ENCODE measurements around the gene POC1B.
A peak's percentile ranks its signal among the peaks of the same experiment; 100 is the strongest.

Gene POC1B

DNA sequence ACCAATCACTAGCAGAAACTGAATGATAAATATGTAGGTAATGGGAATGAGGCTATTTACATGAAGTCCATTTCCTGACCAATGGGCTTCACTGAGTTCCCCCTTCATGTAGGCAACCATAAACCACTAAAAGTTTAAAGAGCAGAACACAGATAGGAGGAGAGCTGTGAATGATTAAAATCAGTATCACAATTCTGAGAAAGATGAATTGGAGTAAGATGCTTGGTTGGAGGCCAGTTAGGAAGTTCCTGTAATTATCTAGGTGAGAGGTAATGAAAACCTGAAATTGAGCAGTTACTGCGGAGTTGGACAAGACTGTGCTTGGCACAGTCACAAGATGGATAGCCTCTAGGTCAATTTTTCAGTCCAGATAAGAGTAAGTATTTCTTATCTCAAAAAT, 57.8 kb downstream of the POC1B start:
- Histone ChIP-seq H3F3A (ENCODE audit: insufficient read depth, low read length) (no peaks in the 10 kb centered on the region), H4K20me1 (ENCODE audit: insufficient read depth, low read length) (no peaks in the 10 kb centered on the region), H3K9me2 (ENCODE audit: low read depth, low read length) (no peaks in the 10 kb centered on the region), H3K9me3 (ENCODE audit: low read length) (no peaks in the 10 kb centered on the region), H3K4me3 (ENCODE audit: low read depth, low read length, poor library complexity, severe bottlenecking) (no peak overlapping the region), H3K4me2 (ENCODE audit: low read length) (no peak overlapping the region), H3K36me3 (ENCODE audit: insufficient read depth, low read length) (no peaks in the 10 kb centered on the region), H3K27ac (ENCODE audit: low read depth, low read length, poor library complexity, severe bottlenecking) (no peak overlapping the region), H3K27me3 (ENCODE audit: insufficient read depth, low read length) (no peaks in the 10 kb centered on the region), H3K4me1 (ENCODE audit: insufficient read depth, low read length, severe bottlenecking) (no peaks in the 10 kb centered on the region), H3K9ac (ENCODE audit: low read length) (no peak overlapping the region), H3K79me2 (ENCODE audit: insufficient read depth, low read length) (no peaks in the 10 kb centered on the region), H2AFZ (ENCODE audit: low read length) (no peak overlapping the region)
- TF ChIP-seq EZH2 (IDR thresholded peaks at IDR 0.05; ENCODE audit: borderline replicate concordance, low read length), result no peak

DNA sequence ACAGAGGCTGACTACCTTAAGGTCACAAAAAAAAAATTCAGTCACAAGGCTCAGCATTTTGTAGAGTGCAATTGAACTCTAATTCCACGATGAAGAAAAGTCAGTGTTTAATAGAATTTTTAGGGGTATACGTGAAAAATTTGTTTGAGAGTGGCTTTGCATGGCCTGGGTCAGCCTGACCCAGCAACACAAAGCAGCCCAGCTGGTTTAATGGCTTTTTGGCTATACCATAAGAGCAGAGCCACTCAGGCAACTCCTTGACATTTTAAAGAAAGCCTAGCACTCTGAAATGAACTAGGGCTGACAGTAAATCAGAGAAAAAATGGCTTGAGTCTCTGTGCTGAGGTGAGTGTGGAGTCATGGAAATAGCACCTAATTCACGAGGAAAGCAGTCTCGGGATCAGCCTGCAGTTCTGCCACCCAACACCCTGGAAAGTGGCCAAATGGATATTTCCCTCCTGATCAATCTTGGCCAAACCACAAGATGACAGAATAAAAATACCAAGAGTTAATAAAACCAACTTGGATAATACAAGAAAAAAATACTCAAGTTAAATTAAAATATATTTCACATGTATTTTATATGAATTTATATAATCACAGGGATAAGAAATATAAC, 60.8 kb downstream of the POC1B start:
- Histone ChIP-seq H3K9me2 (ENCODE audit: low read depth, low read length) (no peaks in the 10 kb centered on the region), H4K20me1 (ENCODE audit: insufficient read depth, low read length) (no peaks in the 10 kb centered on the region), H3K27ac (ENCODE audit: low read depth, low read length, poor library complexity, severe bottlenecking) (no peak overlapping the region), H3K9me3 (ENCODE audit: low read length) (no peaks in the 10 kb centered on the region), H3F3A (ENCODE audit: insufficient read depth, low read length) (no peaks in the 10 kb centered on the region), H2AFZ (ENCODE audit: low read length) (no peak overlapping the region), H3K27me3 (ENCODE audit: insufficient read depth, low read length) (no peaks in the 10 kb centered on the region), H3K36me3 (ENCODE audit: insufficient read depth, low read length) (no peaks in the 10 kb centered on the region), H3K4me2 (ENCODE audit: low read length) (no peak overlapping the region), H3K4me1 (ENCODE audit: insufficient read depth, low read length, severe bottlenecking) (peaks cover 3% of the 10 kb centered on the region), H3K4me3 (ENCODE audit: low read depth, low read length, poor library complexity, severe bottlenecking) (no peak overlapping the region), H3K79me2 (ENCODE audit: insufficient read depth, low read length) (no peaks in the 10 kb centered on the region), H3K9ac (ENCODE audit: low read length) (no peak overlapping the region)
- TF ChIP-seq EZH2 (IDR thresholded peaks at IDR 0.05; ENCODE audit: borderline replicate concordance, low read length), result no peak
- TF ChIP-seq, protein P1, sequence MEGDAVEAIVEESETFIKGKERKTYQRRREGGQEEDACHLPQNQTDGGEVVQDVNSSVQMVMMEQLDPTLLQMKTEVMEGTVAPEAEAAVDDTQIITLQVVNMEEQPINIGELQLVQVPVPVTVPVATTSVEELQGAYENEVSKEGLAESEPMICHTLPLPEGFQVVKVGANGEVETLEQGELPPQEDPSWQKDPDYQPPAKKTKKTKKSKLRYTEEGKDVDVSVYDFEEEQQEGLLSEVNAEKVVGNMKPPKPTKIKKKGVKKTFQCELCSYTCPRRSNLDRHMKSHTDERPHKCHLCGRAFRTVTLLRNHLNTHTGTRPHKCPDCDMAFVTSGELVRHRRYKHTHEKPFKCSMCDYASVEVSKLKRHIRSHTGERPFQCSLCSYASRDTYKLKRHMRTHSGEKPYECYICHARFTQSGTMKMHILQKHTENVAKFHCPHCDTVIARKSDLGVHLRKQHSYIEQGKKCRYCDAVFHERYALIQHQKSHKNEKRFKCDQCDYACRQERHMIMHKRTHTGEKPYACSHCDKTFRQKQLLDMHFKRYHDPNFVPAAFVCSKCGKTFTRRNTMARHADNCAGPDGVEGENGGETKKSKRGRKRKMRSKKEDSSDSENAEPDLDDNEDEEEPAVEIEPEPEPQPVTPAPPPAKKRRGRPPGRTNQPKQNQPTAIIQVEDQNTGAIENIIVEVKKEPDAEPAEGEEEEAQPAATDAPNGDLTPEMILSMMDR (IDR thresholded peaks at IDR 0.05; ENCODE audit: low read length), result no peak

DNA sequence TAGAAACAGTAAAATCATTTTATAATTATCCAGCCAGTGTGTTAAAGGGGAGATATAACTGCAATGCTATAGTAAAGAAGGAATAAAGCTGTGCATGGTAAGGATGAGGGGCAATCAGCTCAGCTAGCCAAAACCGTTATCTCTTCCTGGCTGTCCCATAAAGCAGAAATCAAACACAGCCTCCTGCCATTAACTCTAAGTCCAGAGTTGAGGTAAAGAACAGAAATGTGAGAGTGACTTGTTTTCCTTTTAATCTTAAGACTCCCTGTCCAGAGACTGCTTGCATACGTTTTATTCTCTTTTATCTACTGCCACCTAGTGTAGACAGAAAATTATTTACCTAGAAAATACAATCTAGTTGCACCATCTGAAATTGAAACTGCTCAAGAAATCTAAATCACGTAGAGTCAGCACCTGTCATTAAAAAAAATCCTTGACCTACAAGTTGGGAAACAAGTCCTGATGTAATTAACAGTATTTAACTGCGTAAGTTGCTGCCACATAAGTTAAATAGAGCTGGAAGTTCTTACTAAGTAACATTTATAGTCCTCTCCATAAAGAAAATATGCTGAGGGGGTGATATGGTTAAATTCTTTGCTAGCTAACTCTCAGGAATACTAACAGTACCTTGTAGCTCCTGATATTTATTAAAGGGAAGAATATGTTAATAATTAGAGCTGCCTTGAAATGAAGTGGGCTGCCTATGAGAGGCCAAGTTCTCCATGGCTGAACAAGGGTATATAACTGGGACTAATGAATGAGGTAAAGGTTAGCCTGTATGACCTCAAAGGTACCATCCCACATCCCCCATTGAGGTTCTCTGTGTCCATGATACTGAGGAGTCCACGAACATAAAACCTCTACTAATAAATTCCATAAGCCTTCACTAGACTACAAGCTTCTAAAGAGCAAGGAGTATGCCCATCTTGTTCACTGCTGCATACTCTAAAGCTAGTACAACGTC, 63.9 kb downstream of the POC1B start:
- peaks cover 3% of the 10 kb centered on the region for H3K4me1 ChIP-seq (ENCODE audit: insufficient read depth, low read length, severe bottlenecking)
- no peaks in the 10 kb centered on the region for H3K9me3 ChIP-seq (ENCODE audit: low read length)
- H3K9ac ChIP-seq (ENCODE audit: low read length), result no peak overlapping the region
- H3K4me2 ChIP-seq (ENCODE audit: low read length), result no peak overlapping the region
- no peak overlapping the region for H2AFZ ChIP-seq (ENCODE audit: low read length)
- H3K36me3 ChIP-seq (ENCODE audit: insufficient read depth, low read length), result no peaks in the 10 kb centered on the region
- no peak overlapping the region for H3K4me3 ChIP-seq (ENCODE audit: low read depth, low read length, poor library complexity, severe bottlenecking)
- H3K79me2 ChIP-seq (ENCODE audit: insufficient read depth, low read length), result no peaks in the 10 kb centered on the region
- no peak overlapping the region for H3K27ac ChIP-seq (ENCODE audit: low read depth, low read length, poor library complexity, severe bottlenecking)
- H4K20me1 ChIP-seq (ENCODE audit: insufficient read depth, low read length), result no peaks in the 10 kb centered on the region
- no peaks in the 10 kb centered on the region for H3K27me3 ChIP-seq (ENCODE audit: insufficient read depth, low read length)
- TF ChIP-seq, protein P1 (IDR thresholded peaks at IDR 0.05; ENCODE audit: low read length), result peak; percentile 73
- no peak for TF ChIP-seq EZH2 (IDR thresholded peaks at IDR 0.05; ENCODE audit: borderline replicate concordance, low read length)
- no peaks in the 10 kb centered on the region for H3F3A ChIP-seq (ENCODE audit: insufficient read depth, low read length)
- no peaks in the 10 kb centered on the region for H3K9me2 ChIP-seq (ENCODE audit: low read depth, low read length)

All from OCI-LY1 (cell line).